Body of pancreas (tissue), 4 donors: ENCODE results near the gene TPK1. TPM values are rescaled to one million over a fixed set of nuclear protein-coding genes. Genes with fewer than 3 reads are reported as not detected.

Experiments used
- ATAC-seq: fragments of 150-250 bp; one replicate; pipeline ENCODE4 v1.9.1; 2016
- DNase-seq, 4 donors: peaks; one replicate each; pipeline ENCODE4 v3.0.0-alpha.2; 2019
- H3K27ac ChIP-seq, 4 donors: fragments of 200-600 bp; sonication (generic); 1 replicate in 3 of 4; 2 replicates in 1 of 4; pipeline versions ENCODE4 v1.5.1 to v1.6.1; 2016 to 2019; ENCODE audit warnings: mild to moderate bottlenecking in 1 of 4, mixed read lengths in 1 of 4, moderate library complexity in 1 of 4
- H3K27me3 ChIP-seq, 2 donors: fragments of 200-600 bp; sonication (generic); one replicate each; pipeline ENCODE4 v1.6.0; 2016; ENCODE audit warnings: mild to moderate bottlenecking in 1 of 2
- H3K36me3 ChIP-seq, 2 donors: fragments of 200-600 bp; sonication (generic); replicated peaks in 1 of 2; 2 replicates each; pipeline ENCODE4 v1.5.1; 2016; ENCODE audit warnings: low read depth in 2 of 2; ENCODE audit not compliant: insufficient read depth in 1 of 2
- H3K4me1 ChIP-seq: fragments of 200-600 bp; sonication (generic); one replicate; pipeline ENCODE4 v1.6.0; 2016
- H3K4me3 ChIP-seq, 2 donors: fragments of 200-600 bp; sonication (generic); 1 replicate in 1 of 2; 2 replicates in 1 of 2; pipeline ENCODE4 v1.5.1; 2016 to 2019
- H3K9me3 ChIP-seq, 3 donors: fragments of 200-600 bp; sonication (generic); 1 replicate in 2 of 3; 2 replicates in 1 of 3; pipeline ENCODE4 v1.5.1; 2016
- CTCF ChIP-seq, 7 experiments: fragments of 450-650 bp in 4 of 7; fragments of 200-600 bp in 3 of 7; sonication (generic) in 3 of 7; IDR thresholded peaks; one replicate each; pipeline ENCODE4 v1.5.1; 2016 to 2019; ENCODE audit warnings: antibody characterized with exemption in 7 of 7
- POLR2A ChIP-seq, 3 donors: fragments of 450-650 bp; IDR thresholded peaks; one replicate each; pipeline ENCODE4 v1.6.1; 2016; ENCODE audit warnings: antibody characterized with exemption in 3 of 3, mild to moderate bottlenecking in 2 of 3
- WGBS, 2 donors: methylation state at CpG; one replicate each; pipeline ENCODE4 v1.1.5; 2017; 5-methylcytosine and 5-hydroxymethylcytosine counted together
- intact Hi-C: fragments of 100-400 bp; cut with DNase I; formaldehyde crosslinking; loops from one replicate; pipeline ENCODE4 v1.15.1; 2023
- total RNA-seq, 2 donors: library from RNA; depleted of rRNA; stranded (reverse); fragments of >200 nt; gene quantifications; one replicate each; pipeline ENCODE4 v1.1.0, GENCODE V29; 2016

Gene TPK1
- total RNA-seq, 2 donors from 2014 or later: 0.66 to 1.3 TPM

- H3K4me1 ChIP-seq: no peaks in the 10 kb centered on the region
- no peak for TF ChIP-seq POLR2A (IDR thresholded peaks at IDR 0.05)
- TF ChIP-seq CTCF (IDR thresholded peaks at IDR 0.05): no peak
- no peak overlapping the region for H3K4me3 ChIP-seq
- no peaks in the 10 kb centered on the region for H3K27me3 ChIP-seq
- ATAC-seq: no peak
- DNase-seq: no peak
- H3K9me3 ChIP-seq: no peaks in the 10 kb centered on the region
- H3K27ac ChIP-seq: no peak overlapping the region
- 81 to 86% methylated on average over 2 of the region's 2 CpGs for WGBS, 2 donors
- no peaks in the 10 kb centered on the region for H3K36me3 ChIP-seq
- intact Hi-C loops: no loop called here
Observed at GRCh38 chr7:144649120-144649519, 186.7 kb downstream of the TPK1 start.

- Histone ChIP-seq H3K36me3 (no peaks in the 10 kb centered on the region), H3K27me3 (no peaks in the 10 kb centered on the region), H3K4me1 (no peaks in the 10 kb centered on the region), H3K9me3 (no peaks in the 10 kb centered on the region), H3K27ac (no peak overlapping the region), H3K4me3 (no peak overlapping the region)
- no peak for ATAC-seq
- intact Hi-C loops: no loop called here
- 60 to 73% methylated on average over 4 of the region's 4 CpGs for WGBS, 2 donors
- no peak for DNase-seq
- TF ChIP-seq CTCF (IDR thresholded peaks at IDR 0.05): no peak
- TF ChIP-seq POLR2A (IDR thresholded peaks at IDR 0.05): no peak
Observed at GRCh38 chr7:144641389-144642044, 194.3 kb downstream of the TPK1 start.

GRCh38 chr7:144632724-144633123, 203.1 kb downstream of the TPK1 start:
- Histone ChIP-seq H3K27me3 (no peaks in the 10 kb centered on the region), H3K27ac (no peak overlapping the region), H3K4me3 (no peak overlapping the region), H3K36me3 (no peaks in the 10 kb centered on the region), H3K4me1 (no peaks in the 10 kb centered on the region), H3K9me3 (no peaks in the 10 kb centered on the region)
- 63 to 73% methylated on average over 2 of the region's 2 CpGs for WGBS, 2 donors
- no peak for DNase-seq
- no peak for ATAC-seq
- intact Hi-C loops: no loop called here
- TF ChIP-seq POLR2A (IDR thresholded peaks at IDR 0.05) (no peak), CTCF (IDR thresholded peaks at IDR 0.05) (no peak)

DNA sequence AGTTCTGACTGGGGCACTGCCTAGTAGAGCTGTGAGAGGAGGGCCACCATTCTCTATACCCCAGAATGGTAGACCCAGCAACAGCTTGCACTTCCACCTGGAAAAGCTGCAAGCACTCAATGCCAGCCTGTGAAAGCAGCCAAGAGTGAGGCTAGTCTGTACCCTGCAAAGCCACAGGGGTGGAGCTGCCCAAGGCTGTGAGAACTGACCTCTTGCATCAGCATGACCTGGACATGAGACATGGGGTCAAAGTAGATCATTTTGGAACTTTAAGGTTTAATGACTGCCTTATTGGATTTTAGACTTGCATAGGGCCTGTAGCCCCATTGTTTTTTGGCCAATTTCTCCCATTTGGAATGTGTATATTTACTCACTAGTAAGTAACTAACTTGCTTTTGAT, 206.3 kb downstream of the TPK1 start:
- H3K4me3 ChIP-seq: no peak overlapping the region
- H3K4me1 ChIP-seq: no peaks in the 10 kb centered on the region
- no peak overlapping the region for H3K27ac ChIP-seq
- no peaks in the 10 kb centered on the region for H3K27me3 ChIP-seq
- no peaks in the 10 kb centered on the region for H3K9me3 ChIP-seq
- ATAC-seq (no peak), DNase-seq (no peak)
- no peak for TF ChIP-seq POLR2A (IDR thresholded peaks at IDR 0.05)
- TF ChIP-seq CTCF (IDR thresholded peaks at IDR 0.05): no peak
- no peaks in the 10 kb centered on the region for H3K36me3 ChIP-seq
- intact Hi-C loops: no loop called here

- intact Hi-C loops: no loop called here
- 88 to 90% methylated on average over 6 of the region's 6 CpGs for WGBS, 2 donors
- H3K4me1 ChIP-seq: no peaks in the 10 kb centered on the region
- H3K27me3 ChIP-seq: no peaks in the 10 kb centered on the region
- H3K27ac ChIP-seq: no peak overlapping the region
- no peak for ATAC-seq
- no peaks in the 10 kb centered on the region for H3K36me3 ChIP-seq
- H3K9me3 ChIP-seq: no peaks in the 10 kb centered on the region
- no peak overlapping the region for H3K4me3 ChIP-seq
- DNase-seq: no peak
- TF ChIP-seq POLR2A (IDR thresholded peaks at IDR 0.05) (no peak), CTCF (IDR thresholded peaks at IDR 0.05) (no peak)
Observed at GRCh38 chr7:144629011-144629410, 206.8 kb downstream of the TPK1 start.
